GM23338 (cell line): ENCODE results near the gene FGF4.

Source experiments
- JUNB ChIP-seq: IDR thresholded peaks from one replicate; pipeline ENCODE4 v1.6.1; 2016; ENCODE audit warnings: antibody characterized with exemption; ENCODE audit not compliant: unreplicated experiment
- NANOG ChIP-seq: IDR thresholded peaks from 2 replicates; pipeline ENCODE4 v1.6.1; 2016; ENCODE audit warnings: antibody characterized with exemption, borderline replicate concordance
- POLR2AphosphoS5 ChIP-seq: IDR thresholded peaks from 2 replicates; pipeline ENCODE4 v1.6.1; 2016; ENCODE audit warnings: antibody characterized with exemption, low read depth
- TF ChIP-seq, protein P1 (sequence below), 2 experiments: fragments of 200-600 bp in 1 of 2; sonication (generic) in 1 of 2; conservative IDR thresholded peaks; 2 replicates each; pipeline versions ENCODE4 v1.5.1 to v1.6.1; 2016 to 2017; ENCODE audit warnings: antibody characterized with exemption in 2 of 2, low read depth in 2 of 2, mild to moderate bottlenecking in 2 of 2, moderate library complexity in 1 of 2
- TF ChIP-seq, protein P2 (sequence below): IDR thresholded peaks from one replicate; pipeline ENCODE4 v1.6.1; 2018; ENCODE audit warnings: antibody characterized with exemption; ENCODE audit not compliant: unreplicated experiment
- TF ChIP-seq, protein P3 (sequence below): fragments of 250-450 bp; sonication (Bioruptor Pico); IDR thresholded peaks from 2 replicates; pipeline ENCODE4 v1.5.0; 2020; ENCODE audit warnings: mild to moderate bottlenecking, moderate library complexity

DNA sequence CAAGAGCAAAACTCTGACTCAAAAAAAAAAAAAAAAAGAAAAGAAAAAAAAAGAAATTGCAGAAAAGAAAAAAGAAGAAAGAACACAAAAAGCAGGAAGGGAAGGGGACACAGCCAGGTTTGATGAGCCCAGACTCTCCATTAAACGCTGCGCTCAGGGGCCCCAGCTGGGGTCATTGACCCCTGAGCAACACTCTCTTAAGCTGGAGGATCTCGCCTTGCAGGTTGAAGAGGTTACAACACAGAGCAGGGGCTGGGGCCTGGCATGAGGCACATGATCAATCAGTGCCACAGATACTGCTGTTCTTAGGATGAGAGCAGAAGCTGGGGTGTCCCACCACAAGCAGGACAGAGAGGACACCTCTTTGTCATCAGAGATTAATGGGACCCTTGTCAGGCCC is 36.3 kb upstream of the FGF4 start:
- TF ChIP-seq POLR2AphosphoS5 (no peak), JUNB (no peak), NANOG (no peak)
- TF ChIP-seq, protein P1, sequence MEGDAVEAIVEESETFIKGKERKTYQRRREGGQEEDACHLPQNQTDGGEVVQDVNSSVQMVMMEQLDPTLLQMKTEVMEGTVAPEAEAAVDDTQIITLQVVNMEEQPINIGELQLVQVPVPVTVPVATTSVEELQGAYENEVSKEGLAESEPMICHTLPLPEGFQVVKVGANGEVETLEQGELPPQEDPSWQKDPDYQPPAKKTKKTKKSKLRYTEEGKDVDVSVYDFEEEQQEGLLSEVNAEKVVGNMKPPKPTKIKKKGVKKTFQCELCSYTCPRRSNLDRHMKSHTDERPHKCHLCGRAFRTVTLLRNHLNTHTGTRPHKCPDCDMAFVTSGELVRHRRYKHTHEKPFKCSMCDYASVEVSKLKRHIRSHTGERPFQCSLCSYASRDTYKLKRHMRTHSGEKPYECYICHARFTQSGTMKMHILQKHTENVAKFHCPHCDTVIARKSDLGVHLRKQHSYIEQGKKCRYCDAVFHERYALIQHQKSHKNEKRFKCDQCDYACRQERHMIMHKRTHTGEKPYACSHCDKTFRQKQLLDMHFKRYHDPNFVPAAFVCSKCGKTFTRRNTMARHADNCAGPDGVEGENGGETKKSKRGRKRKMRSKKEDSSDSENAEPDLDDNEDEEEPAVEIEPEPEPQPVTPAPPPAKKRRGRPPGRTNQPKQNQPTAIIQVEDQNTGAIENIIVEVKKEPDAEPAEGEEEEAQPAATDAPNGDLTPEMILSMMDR (conservative IDR thresholded peaks at IDR 0.05; ENCODE audit: low read depth in 2 of 2) = no peak
- TF ChIP-seq, protein P2, sequence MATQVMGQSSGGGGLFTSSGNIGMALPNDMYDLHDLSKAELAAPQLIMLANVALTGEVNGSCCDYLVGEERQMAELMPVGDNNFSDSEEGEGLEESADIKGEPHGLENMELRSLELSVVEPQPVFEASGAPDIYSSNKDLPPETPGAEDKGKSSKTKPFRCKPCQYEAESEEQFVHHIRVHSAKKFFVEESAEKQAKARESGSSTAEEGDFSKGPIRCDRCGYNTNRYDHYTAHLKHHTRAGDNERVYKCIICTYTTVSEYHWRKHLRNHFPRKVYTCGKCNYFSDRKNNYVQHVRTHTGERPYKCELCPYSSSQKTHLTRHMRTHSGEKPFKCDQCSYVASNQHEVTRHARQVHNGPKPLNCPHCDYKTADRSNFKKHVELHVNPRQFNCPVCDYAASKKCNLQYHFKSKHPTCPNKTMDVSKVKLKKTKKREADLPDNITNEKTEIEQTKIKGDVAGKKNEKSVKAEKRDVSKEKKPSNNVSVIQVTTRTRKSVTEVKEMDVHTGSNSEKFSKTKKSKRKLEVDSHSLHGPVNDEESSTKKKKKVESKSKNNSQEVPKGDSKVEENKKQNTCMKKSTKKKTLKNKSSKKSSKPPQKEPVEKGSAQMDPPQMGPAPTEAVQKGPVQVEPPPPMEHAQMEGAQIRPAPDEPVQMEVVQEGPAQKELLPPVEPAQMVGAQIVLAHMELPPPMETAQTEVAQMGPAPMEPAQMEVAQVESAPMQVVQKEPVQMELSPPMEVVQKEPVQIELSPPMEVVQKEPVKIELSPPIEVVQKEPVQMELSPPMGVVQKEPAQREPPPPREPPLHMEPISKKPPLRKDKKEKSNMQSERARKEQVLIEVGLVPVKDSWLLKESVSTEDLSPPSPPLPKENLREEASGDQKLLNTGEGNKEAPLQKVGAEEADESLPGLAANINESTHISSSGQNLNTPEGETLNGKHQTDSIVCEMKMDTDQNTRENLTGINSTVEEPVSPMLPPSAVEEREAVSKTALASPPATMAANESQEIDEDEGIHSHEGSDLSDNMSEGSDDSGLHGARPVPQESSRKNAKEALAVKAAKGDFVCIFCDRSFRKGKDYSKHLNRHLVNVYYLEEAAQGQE = no peak
- TF ChIP-seq, protein P3, sequence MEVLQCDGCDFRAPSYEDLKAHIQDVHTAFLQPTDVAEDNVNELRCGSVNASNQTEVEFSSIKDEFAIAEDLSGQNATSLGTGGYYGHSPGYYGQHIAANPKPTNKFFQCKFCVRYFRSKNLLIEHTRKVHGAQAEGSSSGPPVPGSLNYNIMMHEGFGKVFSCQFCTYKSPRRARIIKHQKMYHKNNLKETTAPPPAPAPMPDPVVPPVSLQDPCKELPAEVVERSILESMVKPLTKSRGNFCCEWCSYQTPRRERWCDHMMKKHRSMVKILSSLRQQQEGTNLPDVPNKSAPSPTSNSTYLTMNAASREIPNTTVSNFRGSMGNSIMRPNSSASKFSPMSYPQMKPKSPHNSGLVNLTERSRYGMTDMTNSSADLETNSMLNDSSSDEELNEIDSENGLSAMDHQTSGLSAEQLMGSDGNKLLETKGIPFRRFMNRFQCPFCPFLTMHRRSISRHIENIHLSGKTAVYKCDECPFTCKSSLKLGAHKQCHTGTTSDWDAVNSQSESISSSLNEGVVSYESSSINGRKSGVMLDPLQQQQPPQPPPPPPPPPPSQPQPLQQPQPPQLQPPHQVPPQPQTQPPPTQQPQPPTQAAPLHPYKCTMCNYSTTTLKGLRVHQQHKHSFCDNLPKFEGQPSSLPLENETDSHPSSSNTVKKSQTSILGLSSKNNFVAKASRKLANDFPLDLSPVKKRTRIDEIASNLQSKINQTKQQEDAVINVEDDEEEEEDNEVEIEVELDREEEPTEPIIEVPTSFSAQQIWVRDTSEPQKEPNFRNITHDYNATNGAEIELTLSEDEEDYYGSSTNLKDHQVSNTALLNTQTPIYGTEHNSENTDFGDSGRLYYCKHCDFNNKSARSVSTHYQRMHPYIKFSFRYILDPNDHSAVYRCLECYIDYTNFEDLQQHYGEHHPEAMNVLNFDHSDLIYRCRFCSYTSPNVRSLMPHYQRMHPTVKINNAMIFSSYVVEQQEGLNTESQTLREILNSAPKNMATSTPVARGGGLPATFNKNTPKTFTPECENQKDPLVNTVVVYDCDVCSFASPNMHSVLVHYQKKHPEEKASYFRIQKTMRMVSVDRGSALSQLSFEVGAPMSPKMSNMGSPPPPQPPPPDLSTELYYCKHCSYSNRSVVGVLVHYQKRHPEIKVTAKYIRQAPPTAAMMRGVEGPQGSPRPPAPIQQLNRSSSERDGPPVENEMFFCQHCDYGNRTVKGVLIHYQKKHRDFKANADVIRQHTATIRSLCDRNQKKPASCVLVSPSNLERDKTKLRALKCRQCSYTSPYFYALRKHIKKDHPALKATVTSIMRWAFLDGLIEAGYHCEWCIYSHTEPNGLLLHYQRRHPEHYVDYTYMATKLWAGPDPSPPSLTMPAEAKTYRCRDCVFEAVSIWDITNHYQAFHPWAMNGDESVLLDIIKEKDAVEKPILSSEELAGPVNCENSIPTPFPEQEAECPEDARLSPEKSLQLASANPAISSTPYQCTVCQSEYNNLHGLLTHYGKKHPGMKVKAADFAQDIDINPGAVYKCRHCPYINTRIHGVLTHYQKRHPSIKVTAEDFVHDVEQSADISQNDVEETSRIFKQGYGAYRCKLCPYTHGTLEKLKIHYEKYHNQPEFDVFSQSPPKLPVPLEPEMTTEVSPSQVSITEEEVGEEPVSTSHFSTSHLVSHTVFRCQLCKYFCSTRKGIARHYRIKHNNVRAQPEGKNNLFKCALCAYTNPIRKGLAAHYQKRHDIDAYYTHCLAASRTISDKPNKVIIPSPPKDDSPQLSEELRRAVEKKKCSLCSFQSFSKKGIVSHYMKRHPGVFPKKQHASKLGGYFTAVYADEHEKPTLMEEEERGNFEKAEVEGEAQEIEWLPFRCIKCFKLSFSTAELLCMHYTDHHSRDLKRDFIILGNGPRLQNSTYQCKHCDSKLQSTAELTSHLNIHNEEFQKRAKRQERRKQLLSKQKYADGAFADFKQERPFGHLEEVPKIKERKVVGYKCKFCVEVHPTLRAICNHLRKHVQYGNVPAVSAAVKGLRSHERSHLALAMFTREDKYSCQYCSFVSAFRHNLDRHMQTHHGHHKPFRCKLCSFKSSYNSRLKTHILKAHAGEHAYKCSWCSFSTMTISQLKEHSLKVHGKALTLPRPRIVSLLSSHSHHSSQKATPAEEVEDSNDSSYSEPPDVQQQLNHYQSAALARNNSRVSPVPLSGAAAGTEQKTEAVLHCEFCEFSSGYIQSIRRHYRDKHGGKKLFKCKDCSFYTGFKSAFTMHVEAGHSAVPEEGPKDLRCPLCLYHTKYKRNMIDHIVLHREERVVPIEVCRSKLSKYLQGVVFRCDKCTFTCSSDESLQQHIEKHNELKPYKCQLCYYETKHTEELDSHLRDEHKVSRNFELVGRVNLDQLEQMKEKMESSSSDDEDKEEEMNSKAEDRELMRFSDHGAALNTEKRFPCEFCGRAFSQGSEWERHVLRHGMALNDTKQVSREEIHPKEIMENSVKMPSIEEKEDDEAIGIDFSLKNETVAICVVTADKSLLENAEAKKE (CRISPR knock-in tag) = no peak
